Midbrain (tissue), 1 donor: ENCODE data around the gene SPATA22.
"Not testable (repeated sequence)": the region's sequence is repeated elsewhere in the genome, so short reads cannot be mapped to it uniquely, and the experiment has no call there.

Experiments used
- DNase-seq: peaks from one replicate; lab custom pipeline; 2025; lab: John Stamatoyannopoulos, UW

SPATA22 gene

DNA sequence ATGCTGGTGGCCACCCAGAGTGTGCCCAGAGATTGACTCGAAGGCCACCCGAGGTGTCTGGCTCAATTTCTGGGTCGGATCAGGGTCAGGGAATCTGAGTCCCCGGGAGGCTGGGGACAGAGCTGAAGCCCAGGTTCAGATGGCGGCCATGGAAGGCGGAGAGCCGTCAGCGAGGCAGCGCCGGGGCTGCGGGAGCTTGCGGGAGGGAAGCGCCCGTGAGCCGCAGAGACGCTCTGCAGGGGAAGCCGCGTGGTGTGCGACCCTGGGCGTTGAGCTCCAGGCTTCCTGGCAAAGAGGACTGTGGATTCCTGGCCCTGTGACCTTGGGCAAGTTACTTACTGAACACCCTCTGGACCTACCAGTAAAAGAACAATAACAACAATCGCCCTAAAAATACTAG is 518 bp upstream of the SPATA22 start:
- no peak for DNase-seq

DNA sequence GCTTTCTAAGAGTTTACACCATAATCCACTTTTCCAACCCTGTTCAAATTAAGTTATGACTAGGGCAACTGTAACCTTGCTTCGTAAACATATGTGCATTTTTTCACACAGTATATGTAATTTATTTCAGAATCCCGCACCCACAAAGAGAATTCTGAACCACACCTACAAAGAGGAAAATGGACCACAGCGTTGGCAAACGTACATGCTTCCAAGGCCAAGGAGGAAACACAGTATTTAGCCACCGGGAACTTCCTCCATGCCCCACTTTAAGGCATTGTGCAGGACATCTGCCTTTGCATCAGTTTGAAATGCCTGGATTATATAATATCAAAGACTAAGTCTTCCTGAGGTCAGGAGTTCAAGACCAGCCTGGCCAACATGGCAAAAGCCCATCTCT is 2.1 kb downstream of the SPATA22 start:
- DNase-seq, result no peak

DNA sequence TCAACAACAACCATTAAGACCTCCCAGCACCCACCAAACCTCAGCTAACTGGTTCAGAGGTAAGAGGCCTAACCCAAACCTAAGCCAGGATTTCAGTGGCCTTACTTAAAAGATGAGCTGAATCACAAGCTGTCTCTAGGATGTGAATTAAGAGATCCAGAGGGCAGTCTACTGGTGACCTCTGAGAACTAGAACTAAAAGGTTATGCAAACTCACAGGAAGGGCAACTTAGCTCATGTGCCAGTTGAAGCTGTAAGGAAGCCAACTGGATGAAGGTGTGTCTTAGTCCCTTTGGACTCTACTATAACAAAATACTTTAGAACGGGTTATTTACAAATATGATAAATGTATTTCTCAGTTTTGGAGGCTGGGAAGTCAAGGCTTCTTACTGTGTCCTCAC is 5.3 kb downstream of the SPATA22 start:
- DNase-seq, result not testable (repeated sequence)

DNA sequence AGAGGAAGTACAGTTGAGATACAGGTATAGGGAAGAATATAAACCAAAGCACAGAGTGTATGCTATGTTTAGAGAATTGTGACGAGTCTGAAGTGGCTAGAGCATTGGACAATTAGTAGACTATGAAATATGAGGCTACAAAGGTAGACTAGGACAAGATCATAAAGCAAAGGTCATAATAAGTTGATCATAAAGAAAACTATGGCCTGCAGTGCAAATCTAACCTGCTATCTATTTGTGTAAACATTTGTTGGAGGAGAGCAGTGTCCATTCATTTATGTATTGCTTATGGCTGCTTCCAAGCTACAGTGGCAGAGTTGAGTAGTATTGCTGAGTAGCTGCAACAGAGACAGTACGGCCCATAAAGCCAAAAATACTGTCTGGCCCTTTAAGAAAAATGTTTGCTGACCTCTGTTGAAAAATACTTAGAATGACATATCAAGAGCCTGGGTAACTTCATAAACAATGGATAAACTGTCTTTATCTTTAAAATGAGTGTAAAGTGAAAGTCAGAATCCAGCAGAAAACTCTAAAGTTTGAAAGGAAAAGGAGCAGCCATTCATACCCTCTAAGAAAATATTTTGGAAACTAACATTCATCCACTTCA is 23.5 kb downstream of the SPATA22 start:
- DNase-seq, result no peak

DNA sequence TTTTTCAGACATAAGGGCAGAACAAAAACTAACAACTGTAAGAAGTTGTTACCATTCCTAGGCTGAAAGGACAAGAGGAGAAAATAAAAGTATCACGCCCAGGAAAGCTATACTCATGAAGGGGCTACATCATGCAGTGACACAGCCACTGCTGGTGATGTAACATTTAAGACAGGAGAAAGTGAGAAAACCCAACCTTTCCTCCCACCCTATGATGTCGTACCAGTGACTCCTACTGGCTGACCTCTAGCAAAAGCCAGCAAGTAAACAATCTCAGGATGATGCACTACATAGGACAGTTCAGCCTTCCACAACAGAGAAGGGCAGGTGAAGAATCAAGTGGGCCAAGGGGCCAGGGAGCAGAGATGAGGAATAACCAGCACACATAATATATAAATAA is 24.0 kb downstream of the SPATA22 start:
- DNase-seq, result no peak

DNA sequence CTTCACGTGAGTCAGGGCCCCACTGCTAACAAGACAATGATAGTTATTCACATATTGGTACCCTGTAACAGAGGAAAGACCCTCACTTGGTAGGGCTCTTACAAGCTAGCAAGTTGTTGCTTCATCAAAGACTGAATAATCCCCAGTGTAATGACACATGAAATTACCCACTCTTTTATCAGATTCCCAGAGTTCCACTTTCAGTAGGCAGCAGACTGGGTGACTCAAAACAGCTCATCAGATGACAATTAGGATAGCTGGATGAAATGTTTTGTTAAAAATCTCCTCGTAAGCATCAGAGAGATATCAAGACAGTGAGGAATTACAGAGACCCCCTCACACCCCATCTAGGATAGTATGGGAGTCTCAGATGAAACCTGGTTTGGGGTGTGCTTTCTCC is 31.2 kb downstream of the SPATA22 start:
- DNase-seq, result no peak

DNA sequence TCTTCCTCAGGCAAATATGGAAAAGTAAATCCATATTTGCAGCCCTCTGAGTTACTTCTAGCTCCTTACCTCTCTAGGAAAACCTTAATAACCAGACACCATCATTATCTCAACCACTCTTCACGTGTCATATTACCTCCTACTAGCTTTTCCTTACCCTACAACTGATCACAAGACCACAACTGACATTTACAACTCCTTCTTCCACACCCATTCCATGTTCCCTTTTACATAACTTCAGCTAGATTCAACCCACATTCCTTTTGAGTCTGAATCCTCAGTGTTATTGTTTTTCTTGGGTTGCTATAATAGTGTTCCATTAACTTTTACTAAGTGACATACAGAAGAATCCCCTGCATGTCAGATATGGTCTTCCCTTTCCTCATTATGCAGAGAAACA is 33.3 kb downstream of the SPATA22 start:
- DNase-seq, result no peak

DNA sequence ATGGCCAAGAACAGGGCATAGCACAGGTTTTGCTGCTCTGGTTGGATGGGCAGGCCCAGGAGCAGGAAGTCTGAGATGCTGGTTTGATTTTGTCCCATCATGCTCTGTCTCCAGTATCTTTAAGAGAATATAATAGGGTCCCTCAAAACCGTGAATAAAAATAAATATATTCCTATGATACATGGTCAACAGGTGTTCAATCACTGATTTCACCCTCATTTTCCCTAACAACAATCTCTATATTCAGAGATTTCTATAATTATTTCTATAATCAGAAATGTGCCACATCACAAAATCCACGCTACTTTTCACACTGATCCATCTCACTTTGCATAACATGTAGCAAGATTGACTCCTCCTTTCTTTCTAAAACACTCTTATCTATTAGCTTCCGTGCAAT is 37.9 kb downstream of the SPATA22 start, which contains the start of gene OR1E2:
TSS of gene OR1E2 (minus strand) at position 101 of the 400 bp plus-strand sequence. CDS start at position 101, 0 bp downstream.
- no peak for DNase-seq

DNA sequence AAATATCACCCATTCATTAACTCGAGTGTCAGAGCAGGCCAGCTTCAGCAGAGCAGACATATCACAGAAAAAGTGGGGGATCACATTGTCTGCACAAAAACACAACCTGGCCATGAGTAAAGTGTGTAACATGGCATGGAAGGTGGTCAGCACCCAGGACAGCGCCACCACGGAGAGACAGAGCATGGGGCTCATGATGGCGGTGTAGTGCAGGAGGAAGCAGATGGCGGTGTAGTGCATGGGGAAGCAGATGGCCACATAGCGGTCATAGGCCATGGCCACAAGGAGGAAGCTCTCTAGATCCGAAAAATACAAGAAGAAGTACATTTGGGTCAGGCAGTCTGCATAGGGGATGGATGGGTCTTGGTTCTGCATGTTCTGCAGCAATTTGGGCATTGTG is 38.4 kb downstream of the SPATA22 start:
- not testable (repeated sequence) for DNase-seq

DNA sequence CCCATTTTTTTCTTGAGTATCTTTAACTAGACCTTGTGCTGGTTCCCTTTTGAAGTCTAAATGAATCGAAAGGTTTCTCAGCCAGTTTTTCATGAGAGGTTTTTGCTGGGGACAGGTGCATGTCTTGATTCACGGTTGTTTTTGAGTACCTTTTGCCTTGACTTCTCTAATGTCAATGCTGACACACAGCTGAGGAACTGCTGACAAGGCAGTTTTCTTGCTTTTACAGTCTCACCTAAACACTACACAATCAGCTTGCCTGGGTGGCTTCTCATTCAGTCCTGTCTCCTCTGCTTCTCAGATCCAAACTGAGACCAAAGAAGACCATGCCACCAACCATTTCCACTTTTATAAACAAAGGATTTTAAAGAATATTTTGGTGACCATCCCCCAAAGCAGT is 53.4 kb downstream of the SPATA22 start:
- no peak for DNase-seq

DNA sequence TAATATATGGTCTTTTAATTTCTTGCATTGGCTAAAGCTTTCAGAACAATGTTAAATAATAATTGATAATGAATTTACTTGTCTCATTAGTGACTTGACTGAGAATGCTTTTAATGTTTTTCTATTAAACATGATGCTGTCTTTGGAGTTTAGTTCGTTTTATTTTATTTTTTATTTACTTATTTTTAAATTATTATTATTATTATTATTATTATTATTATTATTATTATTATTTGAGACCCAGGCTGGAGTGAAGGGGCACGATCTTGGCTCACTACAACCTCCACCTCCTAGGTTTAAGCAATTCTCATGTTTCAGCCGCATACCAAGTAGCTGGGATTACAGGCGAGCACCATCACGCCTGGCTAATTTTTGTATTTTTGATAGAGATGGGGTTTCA is 56.0 kb downstream of the SPATA22 start:
- no peak for DNase-seq

DNA sequence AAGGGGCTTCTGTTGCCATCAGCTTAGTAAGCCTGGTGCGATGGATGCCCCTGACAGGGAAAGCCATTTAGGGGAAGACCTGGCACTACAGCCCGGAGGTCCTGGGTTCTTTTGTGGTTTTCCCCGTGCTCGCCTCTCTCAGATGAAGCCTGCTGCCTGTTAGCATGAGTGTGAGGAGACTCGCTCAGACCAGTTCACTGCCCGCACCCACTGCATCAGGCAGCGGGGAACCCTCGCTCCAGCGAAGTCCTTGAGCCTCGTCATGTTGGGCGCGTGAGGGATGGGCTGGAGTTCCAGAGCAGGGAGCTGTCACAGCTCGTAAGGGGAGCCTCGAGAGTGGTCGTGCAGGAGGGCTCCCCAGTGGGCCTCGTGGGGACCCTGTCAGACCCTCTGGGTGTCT is 59.4 kb downstream of the SPATA22 start:
- DNase-seq, result not testable (repeated sequence)

DNA sequence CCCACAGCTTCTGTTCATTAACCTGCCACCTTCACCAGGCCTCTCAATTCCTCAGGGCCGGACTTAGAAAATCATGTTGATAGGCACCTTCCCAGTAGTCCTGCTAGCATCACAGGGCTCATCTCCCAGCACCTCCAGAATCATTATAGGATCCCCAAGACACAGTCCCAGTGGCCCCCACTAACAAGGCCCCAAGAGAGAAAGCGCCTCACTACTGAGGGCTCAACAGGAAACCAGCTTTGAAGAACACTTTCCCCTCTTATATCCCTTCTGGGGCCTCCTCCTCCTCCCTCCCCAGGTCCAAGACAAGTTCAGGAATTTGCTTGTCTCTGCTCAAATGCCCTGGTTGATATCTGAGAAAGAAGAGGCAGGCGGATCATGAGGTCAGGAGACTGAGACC is 60.5 kb downstream of the SPATA22 start, which contains the start of gene OR3A3:
TSS of gene OR3A3 (plus strand) at position 301 of the 400 bp plus-strand sequence.
- no peak for DNase-seq

DNA sequence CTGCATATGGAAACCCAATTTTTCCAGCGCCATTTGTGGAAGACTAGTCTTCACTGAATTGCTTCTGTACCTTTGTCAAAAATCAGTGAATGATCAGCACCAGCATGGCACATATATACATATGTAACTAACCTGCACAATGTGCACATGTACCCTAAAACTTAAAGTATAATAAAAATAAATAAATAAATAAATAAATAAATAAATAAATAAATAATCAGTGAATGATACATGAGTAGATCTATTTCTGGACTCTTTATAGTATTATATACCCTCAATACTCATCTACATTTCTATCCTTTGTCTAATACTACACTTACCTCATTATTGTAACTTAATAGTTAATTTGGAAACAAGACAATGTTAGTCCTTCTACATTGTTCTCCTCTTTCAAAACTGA is 67.8 kb downstream of the SPATA22 start:
- DNase-seq, result not testable (repeated sequence)

DNA sequence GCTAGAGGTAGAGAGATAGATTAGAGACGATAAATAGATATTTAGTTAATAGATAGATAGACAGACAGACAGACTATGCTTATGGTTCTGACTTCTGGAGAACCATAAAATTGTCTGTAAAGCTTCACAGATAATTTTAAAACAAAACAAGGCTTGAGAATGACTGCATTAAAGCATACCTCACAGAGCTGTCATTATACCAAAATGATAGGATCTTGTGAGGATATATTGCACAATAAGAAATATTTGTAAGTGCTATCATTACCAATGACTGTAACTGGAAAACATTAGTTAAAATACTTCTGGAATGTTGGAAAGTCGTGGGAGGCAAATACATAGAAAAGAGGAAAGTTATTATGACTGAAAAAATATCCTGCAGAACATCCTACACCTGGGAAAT is 69.8 kb downstream of the SPATA22 start:
- DNase-seq, result no peak

DNA sequence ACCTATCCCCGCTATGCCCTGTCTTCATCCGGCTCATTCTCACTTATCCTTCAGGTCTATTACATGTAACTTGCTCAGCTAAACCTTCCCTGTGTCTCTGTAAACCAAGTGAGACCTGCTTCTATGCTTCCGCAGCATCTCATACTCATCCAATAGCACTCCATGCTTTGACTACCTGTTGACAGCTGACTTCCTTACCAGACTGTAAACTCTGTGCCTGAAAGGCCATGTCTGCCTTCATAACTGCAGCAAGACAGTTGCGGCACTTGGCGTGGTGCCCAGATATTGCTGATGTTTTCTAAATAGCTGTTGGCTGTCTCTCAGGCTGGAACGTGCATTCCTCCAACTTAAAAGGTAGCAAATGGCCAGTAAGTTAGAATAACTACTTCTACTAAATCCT is 71.6 kb downstream of the SPATA22 start:
- no peak for DNase-seq

DNA sequence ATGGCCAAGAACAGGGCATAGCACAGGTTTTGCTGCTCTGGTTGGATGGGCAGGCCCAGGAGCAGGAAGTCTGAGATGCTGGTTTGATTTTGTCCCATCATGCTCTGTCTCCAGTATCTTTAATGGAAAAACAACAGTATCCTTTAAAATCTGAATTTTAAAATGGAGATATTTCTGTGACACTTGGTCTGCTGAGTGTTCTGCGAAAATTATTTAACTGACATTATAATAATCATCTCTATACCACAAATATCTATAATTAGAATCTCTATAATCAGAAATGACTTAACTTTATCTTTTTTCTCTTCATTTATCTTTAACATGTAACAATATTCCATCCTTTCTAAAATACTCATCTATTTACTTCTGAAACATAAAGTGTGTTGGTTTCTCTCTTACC is 73.3 kb downstream of the SPATA22 start, which contains the start of gene OR1E1:
TSS of gene OR1E1 (minus strand) at position 101 of the 400 bp plus-strand sequence. CDS start at position 101, 0 bp downstream.
- no peak for DNase-seq

DNA sequence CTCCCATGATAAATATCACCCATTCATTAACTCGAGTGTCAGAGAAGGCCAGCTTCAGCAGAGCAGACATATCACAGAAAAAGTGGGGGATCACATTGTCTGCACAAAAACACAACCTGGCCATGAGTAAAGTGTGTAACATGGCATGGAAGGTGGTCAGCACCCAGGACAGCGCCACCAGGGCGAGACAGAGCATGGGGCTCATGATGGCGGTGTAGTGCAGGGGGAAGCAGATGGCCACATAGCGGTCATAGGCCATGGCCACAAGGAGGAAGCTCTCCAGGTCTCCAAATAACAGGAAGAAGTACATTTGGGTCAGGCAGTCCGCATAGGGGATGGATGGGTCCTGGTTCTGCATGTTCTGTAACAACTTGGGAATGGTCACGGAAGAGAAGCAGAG is 73.8 kb downstream of the SPATA22 start:
- DNase-seq, result not testable (repeated sequence)
